Upper lobe of right lung (tissue), 1 donor: ENCODE results near the gene ADM2. TPM values are rescaled to one million over a fixed set of nuclear protein-coding genes. Genes with fewer than 3 reads are reported as not detected.

Experiments used
- ATAC-seq: fragments of 200-7000 bp; cut with Tn5 transposase; one replicate; pipeline ENCODE4 v1.9.1; 2020; ENCODE audit warnings: mild to moderate bottlenecking, moderate library complexity
- DNase-seq: peaks from one replicate; pipeline ENCODE4 v3.0.0-alpha.2; 2020
- H3K27ac ChIP-seq: fragments of 200-600 bp; one replicate; pipeline ENCODE4 v1.8.0; 2022
- H3K27me3 ChIP-seq: fragments of 200-600 bp; one replicate; pipeline ENCODE4 v1.8.0; 2022; ENCODE audit warnings: mild to moderate bottlenecking
- H3K36me3 ChIP-seq: fragments of 200-600 bp; one replicate; pipeline ENCODE4 v1.8.0; 2022
- H3K4me1 ChIP-seq: fragments of 200-600 bp; one replicate; pipeline ENCODE4 v1.8.0; 2022
- H3K4me3 ChIP-seq: fragments of 200-600 bp; one replicate; pipeline ENCODE4 v1.8.0; 2022; ENCODE audit warnings: mild to moderate bottlenecking
- H3K9me3 ChIP-seq: fragments of 200-600 bp; one replicate; pipeline ENCODE4 v1.8.0; 2022
- intact Hi-C: fragments of 100-400 bp; cut with DNase I; formaldehyde crosslinking; loops from one replicate; pipeline ENCODE4 v1.11.0; 2022
- total RNA-seq: library from RNA; stranded (reverse); fragmentation: NEBNext Ultra II Directional; extraction: Animal tissue kit (Norgen Biotek cat#: 25700); gene quantifications from one replicate; pipeline ENCODE4 v1.2.1, GENCODE V29; 2021
- TF ChIP-seq, protein P1 (sequence below): fragments of 200-600 bp; IDR thresholded peaks from one replicate; pipeline ENCODE4 v1.8.0; 2022; ENCODE audit warnings: antibody characterized with exemption
- donor health status: DM: no; HTN: yes; CAD: no; lungs with severe emphysema.

ADM2 gene
- total RNA-seq, 1 donor from 2014 or later: 2.6 TPM

DNA sequence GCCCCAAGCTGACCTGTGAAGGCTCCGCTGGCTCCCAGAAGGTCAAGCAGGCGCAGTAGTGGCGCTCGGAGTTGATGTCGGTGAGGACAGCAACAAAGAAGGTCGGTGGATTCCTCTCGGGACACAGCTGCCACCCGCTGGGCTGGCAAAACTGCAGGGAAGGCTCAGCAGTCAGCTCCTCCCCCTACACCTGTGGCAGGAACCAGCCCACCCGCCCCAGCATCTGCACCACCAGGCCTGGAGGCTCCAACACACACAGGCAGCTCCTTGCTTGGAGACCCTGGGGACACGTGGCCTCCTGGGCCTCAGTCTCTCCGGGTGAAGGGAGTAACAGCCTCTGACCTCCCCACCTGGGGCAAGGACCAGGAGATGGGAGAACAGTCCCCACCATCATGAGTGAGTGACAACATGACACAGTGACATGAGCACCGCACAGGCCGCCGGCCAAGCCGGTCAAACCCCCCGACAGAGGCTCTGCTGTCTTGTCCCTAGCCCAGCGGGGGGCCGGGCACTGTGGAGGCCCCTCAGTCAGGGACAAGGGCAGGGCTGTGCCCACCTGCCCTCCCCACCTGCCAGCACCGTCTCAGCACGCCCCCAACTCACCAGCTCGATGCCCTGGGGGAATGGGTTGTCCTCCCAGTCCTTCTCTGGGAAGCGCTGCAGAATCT, 13.4 kb upstream of the ADM2 start:
- ATAC-seq (no peak), DNase-seq (no peak)
- Histone ChIP-seq H3K27ac (no peak overlapping the region), H3K9me3 (no peaks in the 10 kb centered on the region), H3K27me3 (no peaks in the 10 kb centered on the region), H3K4me3 (no peak overlapping the region), H3K4me1 (peaks cover 36% of the 10 kb centered on the region), H3K36me3 (peaks cover 51% of the 10 kb centered on the region)
- TF ChIP-seq, protein P1, sequence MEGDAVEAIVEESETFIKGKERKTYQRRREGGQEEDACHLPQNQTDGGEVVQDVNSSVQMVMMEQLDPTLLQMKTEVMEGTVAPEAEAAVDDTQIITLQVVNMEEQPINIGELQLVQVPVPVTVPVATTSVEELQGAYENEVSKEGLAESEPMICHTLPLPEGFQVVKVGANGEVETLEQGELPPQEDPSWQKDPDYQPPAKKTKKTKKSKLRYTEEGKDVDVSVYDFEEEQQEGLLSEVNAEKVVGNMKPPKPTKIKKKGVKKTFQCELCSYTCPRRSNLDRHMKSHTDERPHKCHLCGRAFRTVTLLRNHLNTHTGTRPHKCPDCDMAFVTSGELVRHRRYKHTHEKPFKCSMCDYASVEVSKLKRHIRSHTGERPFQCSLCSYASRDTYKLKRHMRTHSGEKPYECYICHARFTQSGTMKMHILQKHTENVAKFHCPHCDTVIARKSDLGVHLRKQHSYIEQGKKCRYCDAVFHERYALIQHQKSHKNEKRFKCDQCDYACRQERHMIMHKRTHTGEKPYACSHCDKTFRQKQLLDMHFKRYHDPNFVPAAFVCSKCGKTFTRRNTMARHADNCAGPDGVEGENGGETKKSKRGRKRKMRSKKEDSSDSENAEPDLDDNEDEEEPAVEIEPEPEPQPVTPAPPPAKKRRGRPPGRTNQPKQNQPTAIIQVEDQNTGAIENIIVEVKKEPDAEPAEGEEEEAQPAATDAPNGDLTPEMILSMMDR: no peak
- intact Hi-C loops: no loop called here

DNA sequence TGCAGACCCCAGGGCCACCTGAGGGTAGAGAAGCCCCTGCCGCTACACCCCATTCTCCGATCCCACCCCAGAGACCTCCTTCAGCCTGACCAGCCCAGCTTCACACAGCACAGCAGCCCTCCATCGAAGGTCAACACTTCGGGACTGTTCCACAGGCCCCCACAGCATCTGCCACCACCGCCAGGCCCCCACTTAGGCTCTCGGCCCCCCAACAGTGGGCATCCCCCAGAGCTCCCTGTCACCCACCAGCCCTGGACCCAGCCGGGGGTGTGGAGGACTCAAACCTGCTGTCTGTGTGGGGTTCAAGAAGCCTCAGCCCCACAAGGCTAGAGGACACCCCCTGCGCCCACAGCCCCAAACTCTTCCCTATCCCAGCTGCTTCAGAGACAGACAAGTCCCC, 12.7 kb upstream of the ADM2 start:
- peak overlapping the region; percentile 55 for H3K27ac ChIP-seq
- H3K36me3 ChIP-seq: peaks cover 44% of the 10 kb centered on the region
- H3K9me3 ChIP-seq: no peaks in the 10 kb centered on the region
- intact Hi-C loops: no loop called here
- H3K27me3 ChIP-seq: no peaks in the 10 kb centered on the region
- no peak overlapping the region for H3K4me3 ChIP-seq
- peaks cover 43% of the 10 kb centered on the region for H3K4me1 ChIP-seq
- DNase-seq: no peak
- TF ChIP-seq, protein P1: no peak
- no peak for ATAC-seq

DNA sequence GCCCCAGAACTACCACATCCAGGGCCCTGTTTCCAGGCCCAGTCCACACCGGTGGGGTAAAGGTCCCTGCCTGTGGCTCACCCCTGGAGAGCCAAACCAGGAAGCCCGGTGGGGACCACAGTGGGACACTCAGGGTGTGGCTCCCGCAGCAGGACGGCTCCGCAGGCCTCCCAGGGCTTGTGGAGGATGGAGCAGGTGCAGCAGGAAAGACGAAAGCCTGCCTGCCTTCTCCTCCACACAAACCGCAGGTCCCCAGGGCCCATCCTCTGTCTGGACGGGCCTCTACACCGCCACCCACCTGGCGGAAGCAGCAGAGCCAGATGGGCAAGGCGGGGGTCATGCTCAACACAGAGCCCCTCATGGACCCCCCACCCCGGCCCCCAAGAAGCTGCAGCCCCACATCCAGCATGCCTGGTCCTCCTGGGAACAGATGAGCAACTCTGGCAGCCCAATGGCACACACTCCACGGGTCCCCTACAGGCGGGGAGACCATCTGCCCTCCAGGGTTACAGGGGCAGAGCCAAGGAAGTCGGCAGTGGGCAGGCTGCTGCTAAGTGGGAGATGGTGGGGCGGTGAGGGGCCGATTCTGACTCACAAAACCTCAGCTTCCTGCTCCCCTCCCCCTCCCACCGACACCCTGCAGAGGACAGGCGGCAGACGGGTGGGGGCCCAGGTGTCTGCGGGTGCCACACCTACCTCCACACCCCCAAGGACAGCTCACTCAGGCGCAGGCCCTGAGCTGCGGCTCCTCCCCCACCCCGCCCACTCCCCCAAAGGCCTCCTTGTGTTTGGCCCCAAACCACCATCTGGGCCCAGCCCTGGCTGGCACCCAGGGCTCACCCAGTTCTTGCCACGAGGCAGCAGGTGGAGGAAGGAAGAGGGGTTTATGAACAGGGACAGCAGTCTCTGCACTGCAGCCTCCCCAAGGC, 11.7 kb upstream of the ADM2 start:
- Histone ChIP-seq H3K9me3 (no peaks in the 10 kb centered on the region), H3K36me3 (peaks cover 34% of the 10 kb centered on the region), H3K4me1 (peaks cover 47% of the 10 kb centered on the region), H3K27me3 (no peaks in the 10 kb centered on the region), H3K4me3 (peak overlapping the region; percentile 10), H3K27ac (peak overlapping the region; percentile 55)
- DNase-seq (peak; percentile 86), ATAC-seq (peak; percentile 65)
- TF ChIP-seq, protein P1: no peak
- intact Hi-C loops: no loop called here

DNA sequence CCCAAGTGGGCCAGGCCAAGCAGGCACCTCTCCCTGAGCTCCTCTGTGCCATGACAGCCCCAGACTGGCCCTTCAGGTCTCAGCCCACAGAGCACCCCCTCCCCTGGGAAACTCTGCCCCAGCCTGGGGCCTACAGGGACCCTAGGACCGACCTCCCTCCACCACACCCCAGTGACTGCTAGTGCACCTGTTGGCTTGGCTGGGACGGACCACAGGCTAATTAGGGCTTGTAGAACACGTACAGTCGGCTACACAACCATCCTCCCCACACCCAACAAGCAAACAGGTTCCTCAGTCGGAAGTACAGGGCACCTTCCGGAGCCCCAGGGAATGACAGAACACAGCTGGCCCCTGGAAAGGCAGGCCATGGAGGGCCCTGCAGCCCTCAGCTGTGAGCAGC, 10.9 kb upstream of the ADM2 start:
- peaks cover 50% of the 10 kb centered on the region for H3K4me1 ChIP-seq
- H3K27me3 ChIP-seq: no peaks in the 10 kb centered on the region
- no peak for DNase-seq
- H3K27ac ChIP-seq: peak overlapping the region; percentile 3
- intact Hi-C loops: no loop called here
- no peak for ATAC-seq
- no peaks in the 10 kb centered on the region for H3K9me3 ChIP-seq
- peaks cover 26% of the 10 kb centered on the region for H3K36me3 ChIP-seq
- TF ChIP-seq, protein P1: no peak
- H3K4me3 ChIP-seq: no peak overlapping the region

DNA sequence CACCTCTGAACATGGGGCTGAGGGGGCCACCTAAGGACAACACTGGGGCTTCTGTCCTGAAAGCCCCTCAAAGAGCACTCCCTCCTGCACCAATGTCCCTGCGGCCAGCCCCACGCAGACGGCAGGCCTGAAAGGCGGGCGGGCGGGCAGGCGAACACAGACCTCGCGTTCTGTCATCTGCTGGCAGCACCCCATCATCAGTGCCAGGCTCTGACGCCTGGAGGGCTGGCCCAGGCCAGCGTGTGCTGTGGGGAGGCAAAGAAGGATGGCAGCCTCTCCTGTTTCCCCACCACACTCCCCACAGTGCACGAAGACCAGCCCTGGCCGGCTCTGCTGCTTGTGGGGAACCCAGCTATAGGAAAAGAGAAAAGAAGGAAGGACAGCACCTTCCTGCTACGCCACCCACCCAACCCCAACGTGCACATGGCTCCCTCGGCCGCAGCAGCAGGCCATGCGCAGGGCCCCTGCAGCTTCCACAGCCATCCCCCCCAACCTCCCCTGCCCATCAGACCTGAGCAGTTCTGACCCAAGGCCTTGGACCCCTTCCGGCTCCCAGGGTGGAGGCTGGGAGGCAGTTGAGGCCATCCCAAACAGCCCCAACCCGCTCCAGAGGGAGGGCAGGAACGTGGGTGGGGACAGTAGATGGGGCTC, 10.0 kb upstream of the ADM2 start:
- DNase-seq (no peak), ATAC-seq (no peak)
- peaks cover 18% of the 10 kb centered on the region for H3K36me3 ChIP-seq
- intact Hi-C loops: no loop called here
- H3K4me3 ChIP-seq: no peak overlapping the region
- peaks cover 52% of the 10 kb centered on the region for H3K4me1 ChIP-seq
- H3K27ac ChIP-seq: peak overlapping the region; percentile 3
- TF ChIP-seq, protein P1: no peak
- no peaks in the 10 kb centered on the region for H3K27me3 ChIP-seq
- no peaks in the 10 kb centered on the region for H3K9me3 ChIP-seq
